Measurements from ENCODE around the gene LGR4. TPM values are rescaled to one million over a fixed set of nuclear protein-coding genes. Genes with fewer than 3 reads are reported as not detected.

LGR4 gene
- total RNA-seq, 1 experiment from 2014 or later, result 99.2 TPM

DNA sequence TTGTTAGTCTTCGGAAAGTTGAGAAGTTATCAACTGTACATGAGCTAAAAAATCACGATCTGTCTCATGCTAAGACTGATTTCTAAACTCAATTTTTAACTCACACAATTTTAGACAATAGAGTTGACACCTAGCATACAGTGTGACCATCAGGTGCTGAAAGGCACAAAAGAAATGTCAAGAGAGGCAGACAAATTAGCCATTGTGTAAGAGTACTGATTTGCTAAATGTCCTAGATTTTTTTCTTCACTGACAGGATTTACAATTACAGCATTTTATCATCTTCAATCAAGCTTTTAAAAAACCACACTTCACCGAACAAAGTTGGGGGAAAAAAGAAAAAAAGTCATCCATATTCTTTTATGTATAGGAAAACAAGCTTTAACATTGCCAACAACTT is 7.0 kb downstream of the LGR4 start:
- peak overlapping the region in 1 of 3 experiments; percentile 91; a peak in 2 of 7 replicates for H3K27ac Mint-ChIP-seq
- H3K27ac ChIP-seq (ENCODE audit: insufficient read length, low read depth, low read length), result no peak overlapping the region
- no peak overlapping the region for H2BK20ac ChIP-seq (ENCODE audit: low read depth, low read length, poor library complexity, severe bottlenecking)
- no peak overlapping the region for H3K14ac ChIP-seq (ENCODE audit: insufficient read depth, low read length)
- H3K4me1 Mint-ChIP-seq, result peaks cover 73 to 81% of the 10 kb centered on the region in 2 experiments
- H3K9me3 ChIP-seq (ENCODE audit: control insufficient read depth, low read depth, low read length), result no peaks in the 10 kb centered on the region
- TF ChIP-seq, protein P1, sequence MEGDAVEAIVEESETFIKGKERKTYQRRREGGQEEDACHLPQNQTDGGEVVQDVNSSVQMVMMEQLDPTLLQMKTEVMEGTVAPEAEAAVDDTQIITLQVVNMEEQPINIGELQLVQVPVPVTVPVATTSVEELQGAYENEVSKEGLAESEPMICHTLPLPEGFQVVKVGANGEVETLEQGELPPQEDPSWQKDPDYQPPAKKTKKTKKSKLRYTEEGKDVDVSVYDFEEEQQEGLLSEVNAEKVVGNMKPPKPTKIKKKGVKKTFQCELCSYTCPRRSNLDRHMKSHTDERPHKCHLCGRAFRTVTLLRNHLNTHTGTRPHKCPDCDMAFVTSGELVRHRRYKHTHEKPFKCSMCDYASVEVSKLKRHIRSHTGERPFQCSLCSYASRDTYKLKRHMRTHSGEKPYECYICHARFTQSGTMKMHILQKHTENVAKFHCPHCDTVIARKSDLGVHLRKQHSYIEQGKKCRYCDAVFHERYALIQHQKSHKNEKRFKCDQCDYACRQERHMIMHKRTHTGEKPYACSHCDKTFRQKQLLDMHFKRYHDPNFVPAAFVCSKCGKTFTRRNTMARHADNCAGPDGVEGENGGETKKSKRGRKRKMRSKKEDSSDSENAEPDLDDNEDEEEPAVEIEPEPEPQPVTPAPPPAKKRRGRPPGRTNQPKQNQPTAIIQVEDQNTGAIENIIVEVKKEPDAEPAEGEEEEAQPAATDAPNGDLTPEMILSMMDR (conservative IDR thresholded peaks at IDR 0.05), result no peak
- H3K4me1 ChIP-seq (ENCODE audit: insufficient read depth, low read length), result peaks cover 11% of the 10 kb centered on the region
- no peaks in the 10 kb centered on the region for H4K20me1 ChIP-seq (ENCODE audit: control insufficient read depth, insufficient read depth, insufficient read length)
- no peaks in the 10 kb centered on the region for H3K27me3 Mint-ChIP-seq (ENCODE audit: low read depth)
- no peak for DNase-seq
- WGBS (ENCODE audit: extremely low coverage, insufficient read length, low lambda C conversion rate), result no CpG with 5 or more reads among the region's 3 CpGs
- H3K36me3 Mint-ChIP-seq (ENCODE audit: insufficient read depth in 1 of 3, low read depth in 3 of 3), result peaks cover 12 to 49% (median 39%) of the 10 kb centered on the region in 3 experiments
- H3K4ac ChIP-seq (ENCODE audit: low read depth, low read length), result no peak overlapping the region
- no peak overlapping the region for H3K56ac ChIP-seq (ENCODE audit: insufficient read length, low read depth, low read length)
- H3K23ac ChIP-seq (ENCODE audit: insufficient read length, low read depth, low read length), result no peak overlapping the region
- no peak overlapping the region for H2BK120ac ChIP-seq (ENCODE audit: low read depth, low read length, poor library complexity, severe bottlenecking)
- no peak overlapping the region for H2AK5ac ChIP-seq (ENCODE audit: insufficient read length, low read length)
- H3K27me3 ChIP-seq (ENCODE audit: insufficient read depth, low read length), result no peaks in the 10 kb centered on the region
- H3K23me2 ChIP-seq (ENCODE audit: insufficient read length, low read depth, low read length, poor library complexity, severe bottlenecking), result peaks cover 9% of the 10 kb centered on the region
- H3K9me3 Mint-ChIP-seq, result no peaks in the 10 kb centered on the region; a peak in 1 of 5 replicates
- H2BK5ac ChIP-seq (ENCODE audit: insufficient read length, low read length), result no peak overlapping the region
- no peak overlapping the region for H4K91ac ChIP-seq (ENCODE audit: insufficient read length, low read depth, low read length)
- H2BK15ac ChIP-seq (ENCODE audit: low read depth, low read length), result no peak overlapping the region
- no peak overlapping the region for H2BK12ac ChIP-seq (ENCODE audit: insufficient read length, low read depth, low read length)
- H3T11ph ChIP-seq (ENCODE audit: low read length), result no peak overlapping the region
- H3K18ac ChIP-seq (ENCODE audit: insufficient read length, low read depth, low read length), result no peak overlapping the region
- peaks cover 56% of the 10 kb centered on the region; the same call in 1 of the 2 replicates for H3K79me2 ChIP-seq (ENCODE audit: insufficient read depth, low read length)
- H4K8ac ChIP-seq (replicated peaks; ENCODE audit: insufficient read length, low read depth, low read length), result no peak overlapping the region
- H4K5ac ChIP-seq (ENCODE audit: insufficient read length, low read depth, low read length), result no peak overlapping the region
- no peak overlapping the region; a peak in 1 of 5 replicates for H3K4me3 Mint-ChIP-seq
- H2AFZ ChIP-seq (ENCODE audit: low read length), result no peak overlapping the region
- H3K4me2 ChIP-seq (ENCODE audit: insufficient read depth, insufficient read length, low read length), result no peak overlapping the region
- H3K9ac ChIP-seq (ENCODE audit: extremely low read depth, insufficient read length, low read length), result no peak overlapping the region
- H3K79me1 ChIP-seq (ENCODE audit: insufficient read depth, low read depth, low read length, poor library complexity, severe bottlenecking), result peaks cover 9% of the 10 kb centered on the region

All from H9 (cell line).